Neural progenitor cell (in vitro differentiated cells): Measurements from ENCODE around the gene RPTOR. TPM values are rescaled to one million over a fixed set of nuclear protein-coding genes. Genes with fewer than 3 reads are reported as not detected.
"Not testable (repeated sequence)": the region's sequence is repeated elsewhere in the genome, so short reads cannot be mapped to it uniquely, and the experiment has no call there.

Experiments
- DNase-seq: peaks from one replicate; pipeline ENCODE4 v3.0.0-alpha.2; 2016; ENCODE audit warnings: low spot score
- H2AFZ ChIP-seq: fragments of 200-600 bp; sonication (generic); replicated peaks from 2 replicates; pipeline ENCODE4 v1.6.1; 2016; ENCODE audit warnings: antibody characterized with exemption
- H3F3A ChIP-seq: fragments of 200-600 bp; sonication (generic); 2 replicates; pipeline ENCODE4 v1.6.1; 2016; ENCODE audit warnings: antibody characterized with exemption, low read depth
- H3K27ac ChIP-seq: fragments of 200-600 bp; sonication (generic); 2 replicates; pipeline ENCODE4 v1.5.1; 2016; ENCODE audit warnings: mild to moderate bottlenecking
- H3K27me3 ChIP-seq: fragments of 200-600 bp; sonication (generic); 2 replicates; pipeline ENCODE4 v1.6.1; 2016; ENCODE audit warnings: mild to moderate bottlenecking, moderate library complexity
- H3K36me3 ChIP-seq: fragments of 200-600 bp; sonication (generic); 2 replicates; pipeline ENCODE4 v1.5.1; 2016
- H3K4me1 ChIP-seq: fragments of 200-600 bp; sonication (generic); 2 replicates; pipeline ENCODE4 v1.6.1; 2016; ENCODE audit warnings: mixed run types
- H3K4me2 ChIP-seq: fragments of 200-600 bp; sonication (generic); 2 replicates; pipeline ENCODE4 v1.6.1; 2016
- H3K4me3 ChIP-seq: fragments of 200-600 bp; sonication (generic); 2 replicates; pipeline ENCODE4 v1.5.1; 2016
- H3K79me2 ChIP-seq: fragments of 200-600 bp; sonication (generic); 2 replicates; pipeline ENCODE4 v1.6.1; 2016; ENCODE audit warnings: low read depth
- H3K9ac ChIP-seq: fragments of 200-600 bp; sonication (generic); 2 replicates; pipeline ENCODE4 v1.6.1; 2016
- H3K9me3 ChIP-seq: fragments of 200-600 bp; sonication (generic); 2 replicates; pipeline ENCODE4 v1.5.1; 2016; ENCODE audit warnings: low read depth
- H4K20me1 ChIP-seq: fragments of 200-600 bp; sonication (generic); 2 replicates; pipeline ENCODE4 v1.6.1; 2016; ENCODE audit warnings: low read depth
- H3K27ac Mint-ChIP-seq: 3 replicates; pipeline ENCODE4 v1.8.0; 2021; ENCODE audit warnings: mixed read lengths
- H3K27me3 Mint-ChIP-seq: 2 replicates; pipeline ENCODE4 v1.8.0; 2022; ENCODE audit warnings: low read depth, mild to moderate bottlenecking, inconsistent platforms, moderate library complexity, mixed read lengths; ENCODE audit not compliant: insufficient read depth
- H3K36me3 Mint-ChIP-seq: 3 replicates; pipeline ENCODE4 v1.8.0; 2021; ENCODE audit warnings: mixed read lengths
- H3K4me1 Mint-ChIP-seq: 3 replicates; pipeline ENCODE4 v1.8.0; 2021; ENCODE audit warnings: mixed read lengths
- H3K4me3 Mint-ChIP-seq: 3 replicates; pipeline ENCODE4 v1.8.0; 2021; ENCODE audit warnings: mild to moderate bottlenecking, moderate library complexity, mixed read lengths
- H3K9me3 Mint-ChIP-seq: 3 replicates; pipeline ENCODE4 v1.8.0; 2020; ENCODE audit warnings: mixed read lengths
- CTCF ChIP-seq: fragments of 200-600 bp; sonication (generic); IDR thresholded peaks from 2 replicates; pipeline ENCODE4 v1.5.1; 2017; ENCODE audit warnings: antibody characterized with exemption, mild to moderate bottlenecking
- EZH2 ChIP-seq: fragments of 200-600 bp; sonication (generic); IDR thresholded peaks from 2 replicates; pipeline ENCODE4 v1.6.1; 2017; ENCODE audit warnings: antibody characterized with exemption, mild to moderate bottlenecking, moderate library complexity
- EZH2phosphoT487 ChIP-seq: fragments of 200-600 bp; sonication (generic); IDR thresholded peaks from 2 replicates; pipeline ENCODE4 v1.6.1; 2017; ENCODE audit warnings: antibody characterized with exemption
- total RNA-seq: library from RNA; depleted of rRNA; stranded (reverse); fragments of >200 nt; gene quantifications from 2 replicates; pipeline ENCODE4 v1.2.3, GENCODE V29; 2015; ENCODE audit warnings: low replicate concordance

The RPTOR gene
- total RNA-seq, 1 donor from 2014 or later: 7.4 TPM

- H3K9me3 Mint-ChIP-seq: no peaks in the 10 kb centered on the region
- Histone ChIP-seq H3F3A (peaks cover 19% of the 10 kb centered on the region), H2AFZ (no peak overlapping the region), H3K9ac (no peak overlapping the region), H4K20me1 (peaks cover 33% of the 10 kb centered on the region), H3K27ac (no peak overlapping the region), H3K79me2 (peaks cover 14% of the 10 kb centered on the region), H3K4me3 (no peak overlapping the region), H3K27me3 (peaks cover 14% of the 10 kb centered on the region), H3K9me3 (no peaks in the 10 kb centered on the region), H3K4me1 (peaks cover 11% of the 10 kb centered on the region), H3K4me2 (no peak overlapping the region), H3K36me3 (no peaks in the 10 kb centered on the region)
- DNase-seq: no peak
- TF ChIP-seq EZH2phosphoT487: no peak
- TF ChIP-seq CTCF: no peak
- peaks cover 11% of the 10 kb centered on the region for H3K36me3 Mint-ChIP-seq
- H3K27ac Mint-ChIP-seq: no peak overlapping the region
- H3K4me1 Mint-ChIP-seq: peaks cover 10% of the 10 kb centered on the region
- H3K27me3 Mint-ChIP-seq: no peaks in the 10 kb centered on the region
- H3K4me3 Mint-ChIP-seq: no peak overlapping the region
Observed at GRCh38 chr17:80624864-80625263, 80.2 kb downstream of the RPTOR start.

- H3F3A ChIP-seq: peaks cover 19% of the 10 kb centered on the region
- H3K36me3 Mint-ChIP-seq: peaks cover 11% of the 10 kb centered on the region
- H3K9ac ChIP-seq: no peak overlapping the region
- peaks cover 14% of the 10 kb centered on the region for H3K79me2 ChIP-seq
- no peaks in the 10 kb centered on the region for H3K9me3 ChIP-seq
- no peak overlapping the region for H2AFZ ChIP-seq
- H3K27me3 Mint-ChIP-seq: no peaks in the 10 kb centered on the region
- peaks cover 11% of the 10 kb centered on the region for H3K4me1 ChIP-seq
- no peaks in the 10 kb centered on the region for H3K9me3 Mint-ChIP-seq
- no peak overlapping the region for H3K27ac Mint-ChIP-seq
- no peak overlapping the region for H3K27ac ChIP-seq
- H3K27me3 ChIP-seq: peaks cover 13% of the 10 kb centered on the region
- no peak overlapping the region for H3K4me2 ChIP-seq
- no peak for DNase-seq
- no peak overlapping the region for H3K4me3 Mint-ChIP-seq
- peaks cover 10% of the 10 kb centered on the region for H3K4me1 Mint-ChIP-seq
- TF ChIP-seq EZH2phosphoT487 (no peak), EZH2 (no peak), CTCF (no peak)
- H3K4me3 ChIP-seq: no peak overlapping the region
- H4K20me1 ChIP-seq: peaks cover 27% of the 10 kb centered on the region
- no peaks in the 10 kb centered on the region for H3K36me3 ChIP-seq
Observed at GRCh38 chr17:80625627-80626026, 81.0 kb downstream of the RPTOR start.

- peaks cover 14% of the 10 kb centered on the region for H4K20me1 ChIP-seq
Observed at GRCh38 chr17:80628881-80629280, 84.2 kb downstream of the RPTOR start.

GRCh38 chr17:80629298-80630028 lies 84.8 kb downstream of the RPTOR start:
- H3K27me3 ChIP-seq: no peaks in the 10 kb centered on the region

More at GRCh38 chr17:80628881-80629280, 84.2 kb downstream of the RPTOR start:
- DNase-seq, H2AFZ ChIP-seq, H3K9me3 ChIP-seq, H3K27ac ChIP-seq, H3K36me3 ChIP-seq, H3K4me3 Mint-ChIP-seq, H3K27ac Mint-ChIP-seq, H3K27me3 ChIP-seq, H3K9me3 Mint-ChIP-seq, H3K27me3 Mint-ChIP-seq, H3F3A ChIP-seq, H3K79me2 ChIP-seq, H3K9ac ChIP-seq, H3K4me2 ChIP-seq, H3K4me3 ChIP-seq, H3K4me1 ChIP-seq: not testable (repeated sequence)
- Mint-ChIP-seq H3K36me3 (peaks cover 11% of the 10 kb centered on the region), H3K4me1 (peaks cover 15% of the 10 kb centered on the region)

More at GRCh38 chr17:80629298-80630028, 84.8 kb downstream of the RPTOR start:
- peaks cover 16% of the 10 kb centered on the region for H3K4me1 Mint-ChIP-seq
- no peak overlapping the region for H3K9ac ChIP-seq
- H3K4me3 Mint-ChIP-seq: no peak overlapping the region
- H3F3A ChIP-seq: no peaks in the 10 kb centered on the region
- H3K4me1 ChIP-seq: no peaks in the 10 kb centered on the region
- no peak for TF ChIP-seq CTCF
- no peak for TF ChIP-seq EZH2
- no peak for DNase-seq
- H3K4me2 ChIP-seq: no peak overlapping the region
- H3K36me3 ChIP-seq: no peaks in the 10 kb centered on the region
- H3K9me3 Mint-ChIP-seq: no peaks in the 10 kb centered on the region
- no peaks in the 10 kb centered on the region for H3K79me2 ChIP-seq
- peaks cover 11% of the 10 kb centered on the region for H3K36me3 Mint-ChIP-seq
- H4K20me1 ChIP-seq: peaks cover 14% of the 10 kb centered on the region
- no peak overlapping the region for H3K4me3 ChIP-seq
- H3K27ac ChIP-seq: no peak overlapping the region
- no peak overlapping the region for H3K27ac Mint-ChIP-seq
- peaks cover 3% of the 10 kb centered on the region for H3K27me3 Mint-ChIP-seq
- H3K9me3 ChIP-seq: no peaks in the 10 kb centered on the region
- no peak overlapping the region for H2AFZ ChIP-seq
